GM21526 (cell line): ENCODE measurements around the gene NSL1.
"Not testable (repeated sequence)": the region's sequence is repeated elsewhere in the genome, so short reads cannot be mapped to it uniquely, and the experiment has no call there.

ENCODE experiments used
- ATAC-seq: cut with Tn5 transposase; IDR thresholded peaks from one replicate; pipeline ENCODE4 v1.9.1; 2021; ENCODE audit warnings: moderate library complexity; ENCODE audit not compliant: unreplicated experiment, low FRiP score

NSL1 gene

GRCh38 chr1:212752934-212753497 lies 38.6 kb downstream of the NSL1 start:
- no peak for ATAC-seq

- no peak for ATAC-seq
Observed at GRCh38 chr1:212752252-212752933, 39.2 kb downstream of the NSL1 start.

- no peak for ATAC-seq
Observed at GRCh38 chr1:212749821-212750535, 41.6 kb downstream of the NSL1 start.

- no peak for ATAC-seq
Observed at GRCh38 chr1:212746546-212746945, 45.0 kb downstream of the NSL1 start.

- ATAC-seq = no peak
Observed at GRCh38 chr1:212745303-212745702, 46.3 kb downstream of the NSL1 start.

DNA sequence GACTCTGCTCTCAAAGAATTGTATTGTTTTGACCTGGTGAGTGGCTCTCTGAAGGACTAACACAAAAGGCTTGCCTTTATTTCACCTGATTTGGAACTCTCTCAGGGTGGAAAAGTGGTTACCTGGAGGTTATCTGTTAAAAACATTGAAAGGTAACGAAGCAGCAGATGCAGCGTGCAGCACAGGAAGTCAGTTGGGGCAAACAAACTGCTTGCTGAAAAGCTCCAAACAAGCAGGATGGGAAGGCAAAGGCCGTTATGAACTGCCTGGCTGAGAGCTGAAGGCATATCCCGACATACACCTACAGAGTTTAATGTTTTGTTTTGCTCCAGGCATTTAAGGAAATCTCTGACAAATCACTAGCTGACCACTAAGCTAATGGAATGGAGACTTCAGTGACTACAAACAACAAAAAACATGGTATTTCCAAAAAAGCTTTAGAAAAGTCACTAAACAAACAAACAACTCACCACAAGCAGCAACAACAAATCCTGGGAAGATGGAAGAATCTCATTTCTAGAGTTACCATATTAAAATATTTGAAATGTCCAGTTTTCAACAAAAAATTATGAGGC lies 47.6 kb downstream of the NSL1 start:
- no peak for ATAC-seq

- ATAC-seq = no peak
Observed at GRCh38 chr1:212738330-212738729, 53.2 kb downstream of the NSL1 start.

- no peak for ATAC-seq
Observed at GRCh38 chr1:212737559-212737958, 54.0 kb downstream of the NSL1 start.

- no peak for ATAC-seq
Observed at GRCh38 chr1:212733109-212733508, 58.5 kb downstream of the NSL1 start.

GRCh38 chr1:212731630-212732029 lies 59.9 kb downstream of the NSL1 start:
- no peak for ATAC-seq

DNA sequence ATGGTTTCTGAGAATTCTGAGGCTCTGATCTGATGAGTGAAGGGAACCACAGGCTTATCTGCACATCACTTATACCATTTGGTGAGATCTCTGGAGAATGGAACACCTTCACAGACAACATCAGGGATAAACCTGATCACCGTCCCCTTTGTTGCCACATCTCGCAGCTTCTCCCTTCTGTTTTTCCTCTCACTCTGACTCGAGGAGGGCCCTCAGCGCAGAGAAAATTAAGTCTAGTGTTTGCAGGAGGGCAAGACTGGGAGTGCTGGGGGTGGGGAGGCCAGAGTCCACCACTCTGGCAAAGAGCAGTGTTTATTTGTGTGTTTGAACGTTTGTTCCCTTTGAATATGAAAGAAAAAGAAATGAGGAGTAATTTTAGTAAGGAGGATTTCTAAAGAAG lies 63.0 kb downstream of the NSL1 start:
- ATAC-seq = no peak

DNA sequence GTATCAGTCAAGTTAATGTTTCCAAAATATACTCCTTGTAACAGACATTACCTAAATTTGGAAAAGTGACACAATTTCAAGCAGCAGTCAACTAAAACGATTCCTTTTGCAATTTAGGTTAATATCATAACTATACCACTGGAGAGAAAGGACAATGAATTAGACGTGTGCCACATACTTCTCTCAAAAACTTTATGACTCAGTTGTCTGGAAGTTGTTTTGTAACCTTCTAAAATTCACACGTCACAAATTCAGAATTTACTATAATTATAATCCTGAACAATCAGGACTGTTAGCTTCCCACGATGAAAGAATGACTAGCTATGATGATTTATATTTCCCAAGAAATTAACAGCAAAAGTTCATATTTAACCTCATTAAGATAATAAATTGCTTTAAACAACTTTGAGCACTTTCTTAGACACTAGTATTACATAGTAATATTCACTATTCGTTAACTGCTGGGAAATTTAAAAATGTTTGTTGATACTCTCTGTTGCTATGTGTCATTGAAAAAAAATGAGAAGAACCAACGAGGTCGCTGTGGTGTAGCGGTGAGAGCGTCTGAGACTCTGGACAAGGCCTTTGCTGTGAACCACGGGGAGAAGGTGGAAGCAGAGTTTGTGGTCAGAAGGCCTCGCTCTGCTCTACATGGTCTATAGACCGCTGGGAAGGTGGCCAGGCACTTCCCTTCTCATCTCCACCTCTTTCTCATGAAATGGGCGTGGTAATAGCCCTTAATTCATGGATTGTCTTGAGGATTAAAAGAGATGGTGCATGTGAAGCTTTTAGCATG lies 64.0 kb downstream of the NSL1 start:
- ATAC-seq = no peak

GRCh38 chr1:212724679-212725078 lies 66.9 kb downstream of the NSL1 start:
- not testable (repeated sequence) for ATAC-seq

DNA sequence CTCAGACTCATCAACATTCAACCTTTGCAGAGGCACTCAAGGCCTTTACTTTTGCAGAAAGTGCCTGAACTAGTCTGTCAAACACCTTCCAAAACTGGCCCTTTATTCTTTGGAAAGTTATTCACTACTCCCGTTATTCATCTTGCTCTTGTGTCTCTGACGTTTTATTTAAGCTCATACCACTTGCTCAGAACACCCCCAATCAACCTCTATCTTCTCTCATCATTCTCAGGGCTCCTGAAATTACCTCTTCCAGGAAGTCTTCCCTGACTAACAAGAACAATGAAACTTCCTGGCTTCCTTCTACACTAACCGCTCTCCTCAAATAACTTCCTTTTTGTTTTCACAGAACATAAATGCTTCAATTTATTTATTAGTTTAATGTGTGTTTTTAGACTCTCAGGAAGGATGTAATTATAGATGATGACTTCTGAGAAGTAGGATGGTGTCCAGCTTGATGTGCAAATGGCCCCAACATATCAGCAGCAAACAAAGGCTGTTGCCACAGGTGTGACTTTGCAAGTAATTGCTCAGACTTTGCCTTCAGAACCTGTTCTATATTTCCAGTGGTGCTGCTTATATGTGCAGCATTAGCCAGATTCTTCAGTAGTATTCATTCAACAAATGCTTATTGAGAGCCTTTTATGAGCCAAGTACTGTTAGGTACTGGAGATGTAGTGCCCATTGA lies 69.2 kb downstream of the NSL1 start:
- ATAC-seq = no peak

- no peak for ATAC-seq
Observed at GRCh38 chr1:212721388-212722247, 70.0 kb downstream of the NSL1 start.

GRCh38 chr1:212719633-212720032 lies 71.9 kb downstream of the NSL1 start:
- no peak for ATAC-seq

DNA sequence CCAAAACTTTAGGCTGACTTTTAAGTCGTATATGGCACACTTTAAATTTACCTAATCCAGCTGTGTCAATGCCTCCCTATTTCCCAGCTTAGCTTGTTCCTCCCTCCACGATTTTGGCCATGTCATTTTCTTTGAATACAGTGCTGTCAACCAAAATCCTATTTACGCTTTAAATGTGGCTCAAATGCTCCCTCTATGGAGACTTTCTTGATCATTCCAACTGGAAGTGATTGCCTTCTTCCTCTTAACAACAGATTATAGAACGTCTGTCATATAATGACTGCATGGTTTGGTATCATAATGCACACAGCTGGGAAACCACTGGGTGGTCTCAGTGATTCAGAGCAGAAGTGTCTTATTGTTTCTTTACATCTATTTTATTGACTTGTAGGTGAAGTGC lies 73.1 kb downstream of the NSL1 start:
- no peak for ATAC-seq

- no peak for ATAC-seq
Observed at GRCh38 chr1:212716161-212716560, 75.4 kb downstream of the NSL1 start.

GRCh38 chr1:212713465-212714136 lies 78.0 kb downstream of the NSL1 start:
- ATAC-seq = no peak
